SU-DHL-6 (cell line): ENCODE measurements around the gene CADPS.

Experiments
- H2AFZ ChIP-seq: fragments of 200-600 bp; sonication (generic); 2 replicates; pipeline ENCODE4 v1.6.1; 2014; ENCODE audit warnings: low read depth, mild to moderate bottlenecking, moderate library complexity, mixed read lengths, antibody characterized with exemption, low read length; ENCODE audit not compliant: severe bottlenecking
- H3F3A ChIP-seq: fragments of 200-600 bp; shearing (Covaris generic); 2 replicates; pipeline ENCODE4 v1.6.0; 2016; ENCODE audit warnings: antibody characterized with exemption, mild to moderate bottlenecking; ENCODE audit not compliant: insufficient read depth
- H3K27ac ChIP-seq: fragments of 200-600 bp; sonication (generic); 2 replicates; pipeline ENCODE4 v1.5.1; 2016; ENCODE audit warnings: low read depth, mild to moderate bottlenecking, low read length, moderate library complexity, mixed read lengths
- H3K27me3 ChIP-seq: fragments of 200-600 bp; sonication (generic), shearing (Covaris generic); 2 replicates; pipeline ENCODE4 v1.6.0; 2014; ENCODE audit warnings: mild to moderate bottlenecking, low read length
- H3K36me3 ChIP-seq: fragments of 200-600 bp; sonication (generic); 2 replicates; pipeline ENCODE4 v1.6.1; 2014; ENCODE audit warnings: mild to moderate bottlenecking, low read length, mixed read lengths
- H3K4me2 ChIP-seq: fragments of 300-600, 200-600 bp; shearing (Covaris generic), sonication (generic); 2 replicates; pipeline ENCODE4 v1.6.0; 2014; ENCODE audit warnings: low read length, low read depth, mild to moderate bottlenecking; ENCODE audit not compliant: poor library complexity, severe bottlenecking
- H3K4me3 ChIP-seq: fragments of 200-600 bp; sonication (generic); 2 replicates; pipeline ENCODE4 v1.5.1; 2014; ENCODE audit warnings: antibody characterized with exemption, low read length, mild to moderate bottlenecking, mixed read lengths; ENCODE audit not compliant: insufficient read depth, poor library complexity, severe bottlenecking
- H3K79me2 ChIP-seq: fragments of 200-600 bp; sonication (generic); 2 replicates; pipeline ENCODE4 v1.6.1; 2014; ENCODE audit warnings: mild to moderate bottlenecking, low read length, moderate library complexity; ENCODE audit not compliant: insufficient read depth
- H3K9ac ChIP-seq: fragments of 200-600 bp; sonication (generic); 2 replicates; pipeline ENCODE4 v1.7.0; 2014; ENCODE audit warnings: mild to moderate bottlenecking, low read length
- H3K9me2 ChIP-seq: fragments of 200-600 bp; sonication (generic); replicated peaks from 2 replicates; pipeline ENCODE4 v1.6.1; 2014; ENCODE audit warnings: low read length; ENCODE audit not compliant: insufficient read depth
- H3K9me3 ChIP-seq: fragments of 200-600 bp; sonication (generic); 2 replicates; pipeline ENCODE4 v1.6.1; 2014; ENCODE audit warnings: low read length, mixed read lengths; ENCODE audit not compliant: insufficient read depth
- H4K20me1 ChIP-seq: fragments of 200-600 bp; sonication (generic); 2 replicates; pipeline ENCODE4 v1.6.1; 2014; ENCODE audit warnings: low read depth, mild to moderate bottlenecking, antibody characterized with exemption, low read length, moderate library complexity, mixed read lengths
- CTCF ChIP-seq: fragments of 200-600 bp; sonication (generic); IDR thresholded peaks from one replicate; pipeline ENCODE4 v1.5.1; 2017; ENCODE audit warnings: antibody characterized with exemption, mild to moderate bottlenecking, low read length, moderate library complexity; ENCODE audit not compliant: insufficient read depth, poor library complexity, severe bottlenecking
- EZH2phosphoT487 ChIP-seq: fragments of 200-600 bp; sonication (generic), shearing (Covaris generic); conservative IDR thresholded peaks from 2 replicates; pipeline ENCODE4 v1.6.1; 2018; ENCODE audit warnings: mild to moderate bottlenecking, antibody characterized with exemption, low read length, moderate library complexity, mixed read lengths

Gene CADPS

GRCh38 chr3:62895901-62896300 lies 20.7 kb upstream of the CADPS start:
- no peak overlapping the region for H3K9ac ChIP-seq
- H3K27ac ChIP-seq = no peak overlapping the region
- H3K79me2 ChIP-seq = no peaks in the 10 kb centered on the region
- no peaks in the 10 kb centered on the region for H3K36me3 ChIP-seq
- TF ChIP-seq CTCF (no peak), EZH2phosphoT487 (no peak)
- H3K9me3 ChIP-seq = no peaks in the 10 kb centered on the region
- H4K20me1 ChIP-seq = no peaks in the 10 kb centered on the region
- H3F3A ChIP-seq = no peaks in the 10 kb centered on the region
- no peaks in the 10 kb centered on the region for H3K9me2 ChIP-seq
- H3K27me3 ChIP-seq = no peaks in the 10 kb centered on the region
- H3K4me3 ChIP-seq = no peak overlapping the region
- H3K4me2 ChIP-seq = no peak overlapping the region
- H2AFZ ChIP-seq = no peak overlapping the region

- Histone ChIP-seq H3K9ac (no peak overlapping the region), H3K36me3 (no peaks in the 10 kb centered on the region), H3K9me3 (no peaks in the 10 kb centered on the region), H2AFZ (no peak overlapping the region), H4K20me1 (no peaks in the 10 kb centered on the region), H3F3A (no peaks in the 10 kb centered on the region), H3K79me2 (no peaks in the 10 kb centered on the region), H3K27me3 (no peaks in the 10 kb centered on the region), H3K4me2 (no peak overlapping the region), H3K4me3 (no peak overlapping the region), H3K9me2 (no peaks in the 10 kb centered on the region), H3K27ac (no peak overlapping the region)
- TF ChIP-seq EZH2phosphoT487 (no peak), CTCF (no peak)
Measured at GRCh38 chr3:62892951-62893350, 17.7 kb upstream of the CADPS start.

DNA sequence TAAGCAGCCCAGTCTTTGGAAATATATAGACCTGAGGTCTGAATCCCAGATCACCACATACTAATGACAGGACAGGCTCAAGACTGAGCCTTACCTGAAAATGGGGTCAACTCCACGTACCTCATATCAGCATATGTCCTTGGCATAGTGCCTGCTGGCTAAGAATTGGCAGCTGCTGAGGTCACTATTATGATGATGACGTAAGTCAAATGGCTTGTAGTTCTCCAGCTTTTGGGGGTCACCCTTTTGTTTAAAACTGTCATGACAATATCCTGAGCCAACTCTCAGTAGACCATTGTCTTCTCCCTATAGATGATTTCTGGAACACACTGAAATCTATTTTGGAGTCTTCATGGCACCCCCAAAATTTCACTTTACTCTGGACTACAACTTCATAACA lies 16.8 kb upstream of the CADPS start:
- no peak overlapping the region for H3K4me2 ChIP-seq
- H3K9me3 ChIP-seq = no peaks in the 10 kb centered on the region
- H2AFZ ChIP-seq = no peak overlapping the region
- H4K20me1 ChIP-seq = no peaks in the 10 kb centered on the region
- no peaks in the 10 kb centered on the region for H3K9me2 ChIP-seq
- H3K27me3 ChIP-seq = no peaks in the 10 kb centered on the region
- H3K36me3 ChIP-seq = no peaks in the 10 kb centered on the region
- no peaks in the 10 kb centered on the region for H3K79me2 ChIP-seq
- no peak overlapping the region for H3K27ac ChIP-seq
- H3F3A ChIP-seq = no peaks in the 10 kb centered on the region
- no peak overlapping the region for H3K4me3 ChIP-seq
- H3K9ac ChIP-seq = no peak overlapping the region
- TF ChIP-seq EZH2phosphoT487 (no peak), CTCF (no peak)

GRCh38 chr3:62888778-62889177 lies 13.6 kb upstream of the CADPS start:
- H2AFZ ChIP-seq = no peak overlapping the region
- no peaks in the 10 kb centered on the region for H3K36me3 ChIP-seq
- no peak for TF ChIP-seq EZH2phosphoT487
- TF ChIP-seq CTCF = no peak
- no peaks in the 10 kb centered on the region for H3K9me2 ChIP-seq
- no peaks in the 10 kb centered on the region for H4K20me1 ChIP-seq
- no peak overlapping the region for H3K4me2 ChIP-seq
- no peak overlapping the region for H3K27ac ChIP-seq
- no peaks in the 10 kb centered on the region for H3K9me3 ChIP-seq
- H3K4me3 ChIP-seq = no peak overlapping the region
- H3K27me3 ChIP-seq = no peaks in the 10 kb centered on the region
- no peaks in the 10 kb centered on the region for H3F3A ChIP-seq
- H3K79me2 ChIP-seq = no peaks in the 10 kb centered on the region
- H3K9ac ChIP-seq = no peak overlapping the region
